IMR-90 (cell line): ENCODE results near the gene ANKRD11. TPM values are rescaled to one million over a fixed set of nuclear protein-coding genes. Genes with fewer than 3 reads are reported as not detected.

Experiments
- ATAC-seq: fragments of 200-7000 bp; cut with Tn5 transposase; 2 replicates; pipeline ENCODE4 v1.9.1; 2020; ENCODE audit warnings: low read depth, mild to moderate bottlenecking, moderate library complexity
- BruUV-seq: library from RNA; stranded (reverse); fragments of 400-500 nt; replicated peaks from 2 replicates; lab custom pipeline; 2021; lab: Mats Ljungman, UMichigan
- CTCF ChIA-PET: fragments of 300-600 bp; formaldehyde crosslinking; extraction: SDS; loops from one replicate; lab custom pipeline; 2021; ENCODE audit warnings: antibody characterized with exemption; lab: Yijun Ruan, JAX
- POLR2A ChIA-PET: fragments of 300-600 bp; sonication (Branson Sonifier 250); formaldehyde crosslinking; loops from one replicate; lab custom pipeline; 2022; ENCODE audit warnings: antibody characterized with exemption; ENCODE audit not compliant: unreplicated experiment; lab: Charles Lee
- DNase-seq: peaks from one replicate; pipeline ENCODE4 v3.0.0; 2013
- H2AFZ ChIP-seq: replicated peaks from 2 replicates; pipeline ENCODE3; 2013; ENCODE audit warnings: low read length, mild to moderate bottlenecking; ENCODE audit not compliant: poor library complexity
- H2AK5ac ChIP-seq: 2 replicates; pipeline ENCODE4 v1.6.1; 2013; ENCODE audit warnings: low read depth, low read length, inconsistent platforms
- H2AK9ac ChIP-seq: replicated peaks from 2 replicates; pipeline ENCODE3; 2013; ENCODE audit warnings: mild to moderate bottlenecking, low read depth, low read length, moderate library complexity; ENCODE audit not compliant: poor library complexity
- H2BK120ac ChIP-seq: 2 replicates; pipeline ENCODE4 v1.6.1; 2013; ENCODE audit warnings: low read depth, low read length, inconsistent platforms
- H2BK15ac ChIP-seq: 3 replicates; pipeline ENCODE4 v1.6.1; 2013; ENCODE audit warnings: low read depth, low read length, inconsistent platforms
- H2BK20ac ChIP-seq: 2 replicates; pipeline ENCODE4 v1.6.1; 2013; ENCODE audit warnings: low read depth, mild to moderate bottlenecking, inconsistent platforms, low read length, moderate library complexity
- H2BK5ac ChIP-seq: 2 replicates; pipeline ENCODE4 v1.6.1; 2013; ENCODE audit warnings: mild to moderate bottlenecking, low read depth, low read length, inconsistent platforms; ENCODE audit not compliant: poor library complexity, severe bottlenecking
- H3K14ac ChIP-seq: replicated peaks from 2 replicates; pipeline ENCODE4 v1.6.1; 2013; ENCODE audit warnings: low read depth, low read length, inconsistent platforms
- H3K18ac ChIP-seq: 2 replicates; pipeline ENCODE4 v1.6.1; 2013; ENCODE audit warnings: low read depth, low read length, control low read depth
- H3K23ac ChIP-seq: 2 replicates; pipeline ENCODE4 v1.6.1; 2013; ENCODE audit warnings: low read depth, low read length, inconsistent platforms
- H3K27ac ChIP-seq: 2 replicates; pipeline ENCODE4 v1.5.1; 2013; ENCODE audit warnings: mild to moderate bottlenecking, control low read depth, low read length; ENCODE audit not compliant: insufficient read depth
- H3K27me3 ChIP-seq: 2 replicates; pipeline ENCODE4 v1.6.1; 2013; ENCODE audit warnings: low read length; ENCODE audit not compliant: control insufficient read depth, insufficient read depth
- H3K36me3 ChIP-seq: 2 replicates; pipeline ENCODE4 v1.6.1; 2013; ENCODE audit warnings: low read length, mixed read lengths; ENCODE audit not compliant: control insufficient read depth, insufficient read depth
- H3K4ac ChIP-seq: 2 replicates; pipeline ENCODE4 v1.6.1; 2013; ENCODE audit warnings: low read depth, low read length, inconsistent platforms
- H3K4me1 ChIP-seq: 2 replicates; pipeline ENCODE4 v1.6.1; 2013; ENCODE audit warnings: low read length, mixed read lengths; ENCODE audit not compliant: control insufficient read depth, insufficient read depth
- H3K4me2 ChIP-seq: 2 replicates; pipeline ENCODE4 v1.6.1; 2013; ENCODE audit warnings: low read depth, mild to moderate bottlenecking, control low read depth, low read length, moderate library complexity
- H3K4me3 ChIP-seq: 2 replicates; pipeline ENCODE4 v1.5.1; 2013; ENCODE audit warnings: low read depth, mild to moderate bottlenecking, control low read depth, low read length, moderate library complexity; ENCODE audit not compliant: insufficient read depth
- H3K56ac ChIP-seq: 2 replicates; pipeline ENCODE4 v1.6.1; 2013; ENCODE audit warnings: low read length, inconsistent platforms; ENCODE audit not compliant: insufficient read depth; ENCODE audit errors: extremely low read depth
- H3K79me1 ChIP-seq, 2 experiments: 2 replicates each; pipeline ENCODE4 v1.6.1; 2013; ENCODE audit warnings: low read length in 2 of 2, inconsistent platforms in 1 of 2, low read depth in 1 of 2
- H3K9ac ChIP-seq: 2 replicates; pipeline ENCODE4 v1.6.1; 2013; ENCODE audit warnings: low read depth, low read length, control low read depth
- H3K9me1 ChIP-seq: 2 replicates; pipeline ENCODE4 v1.6.1; 2013; ENCODE audit warnings: low read length, inconsistent platforms; ENCODE audit not compliant: insufficient read depth
- H3K9me3 ChIP-seq: 2 replicates; pipeline ENCODE4 v1.6.1; 2013; ENCODE audit warnings: low read length; ENCODE audit not compliant: control insufficient read depth, insufficient read depth
- H4K20me1 ChIP-seq: 2 replicates; pipeline ENCODE4 v1.6.1; 2013; ENCODE audit warnings: low read length, inconsistent platforms; ENCODE audit not compliant: insufficient read depth
- H4K5ac ChIP-seq: 2 replicates; pipeline ENCODE4 v1.6.1; 2013; ENCODE audit warnings: mild to moderate bottlenecking, low read depth, low read length, control low read depth
- H4K8ac ChIP-seq, 2 experiments: 2 replicates each; pipeline ENCODE4 v1.6.1; 2013; ENCODE audit warnings: low read depth in 2 of 2, low read length in 2 of 2, control low read depth in 1 of 2, inconsistent platforms in 1 of 2
- H4K91ac ChIP-seq: 2 replicates; pipeline ENCODE4 v1.6.1; 2013; ENCODE audit warnings: low read depth, low read length, inconsistent platforms; ENCODE audit not compliant: insufficient read depth
- CEBPB ChIP-seq: IDR thresholded peaks from 2 replicates; pipeline ENCODE4 v1.6.1; 2012; ENCODE audit warnings: low read depth, low read length, improper control_type of control experiment
- RFX5 ChIP-seq: IDR thresholded peaks from 2 replicates; pipeline ENCODE4 v1.8.0; 2012; ENCODE audit warnings: low read depth, mild to moderate bottlenecking, low read length, moderate library complexity
- WGBS, 2 experiments: methylation state at CpG; one replicate each; pipeline versions ENCODE4 v1.1.5 to v1.1.7; 2013; ENCODE audit warnings: missing lambda C conversion rate in 2 of 2; ENCODE audit not compliant: insufficient read length in 1 of 2; ENCODE audit errors: extremely low coverage in 2 of 2; 5-methylcytosine and 5-hydroxymethylcytosine counted together
- dilution Hi-C: fragments of 300-500 bp; cut with HindIII; formaldehyde crosslinking; loops from one replicate; pipeline ENCODE4 v1.14.3; 2018; ENCODE audit warnings: low sequenced_read_pairs; ENCODE audit not compliant: unreplicated experiment
- in situ Hi-C: fragments of 300-500 bp; cut with MboI; formaldehyde crosslinking; loops from 3 replicates; pipeline ENCODE4 v1.14.3; 2019; ENCODE audit warnings: low sequenced_read_pairs, inconsistent platforms, mixed read lengths
- intact Hi-C: fragments of 100-400 bp; cut with micrococcal nuclease; formaldehyde crosslinking; loops from 2 replicates; pipeline ENCODE4 v1.10.0; 2022
- polyA plus RNA-seq, 3 experiments: library from polyadenylated mRNA; depleted of rRNA; stranded (reverse); fragments of >200 nt; gene quantifications; 2 replicates each; pipeline ENCODE4 v1.2.3, GENCODE V29; 2012; ENCODE audit warnings: low replicate concordance in 1 of 3
- total RNA-seq: library from RNA; depleted of rRNA; stranded (reverse); fragments of >200 nt; gene quantifications from 2 replicates; pipeline ENCODE4 v1.2.3, GENCODE V29; 2012
- TF ChIP-seq, protein P1 (sequence below): fragments of 150-350 bp; IDR thresholded peaks from 2 replicates; pipeline ENCODE4 v1.6.1; 2016; ENCODE audit warnings: low read depth, mild to moderate bottlenecking, low read length, moderate library complexity, borderline replicate concordance
- TF ChIP-seq, protein P2 (sequence below): conservative IDR thresholded peaks from 2 replicates; pipeline ENCODE4 v1.5.1; 2012; ENCODE audit warnings: mild to moderate bottlenecking, low read depth, low read length, improper control_type of control experiment

Gene ANKRD11
- total and polyA plus RNA-seq, 2 of the 4 experiments (the other 2 are of a cell fraction): 46.8 to 71.9 TPM

DNA sequence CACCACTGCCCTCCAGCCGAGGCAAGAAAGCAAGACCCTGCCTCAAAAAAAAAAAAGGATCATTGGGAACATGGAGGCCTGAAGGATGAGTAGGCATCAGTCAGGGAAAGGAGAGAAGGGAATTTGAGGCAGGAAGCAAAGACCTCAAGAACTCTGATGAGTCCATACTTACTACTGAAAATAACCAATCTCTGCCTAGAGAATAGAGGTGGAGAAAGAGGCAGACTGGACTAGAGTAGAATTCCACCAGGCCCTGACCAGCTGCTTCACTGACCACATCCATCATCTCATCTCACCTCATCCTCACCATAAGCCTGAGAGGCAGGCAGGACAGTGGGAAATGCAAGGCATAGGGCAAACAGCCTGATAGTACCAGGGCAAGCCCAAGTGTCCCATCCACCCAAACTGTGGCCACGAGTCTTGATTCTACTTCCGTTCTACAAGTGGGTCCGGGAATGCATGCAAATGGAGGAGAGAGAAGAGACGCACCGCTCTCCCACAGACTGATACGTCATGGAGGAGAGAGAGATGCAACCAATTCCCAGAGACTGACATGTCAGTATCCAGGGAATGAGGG is 17.1 kb downstream of the ANKRD11 start:
- Histone ChIP-seq H4K8ac (no peak overlapping the region), H3K4me3 (no peak overlapping the region), H2BK15ac (no peak overlapping the region), H3K14ac (no peak overlapping the region; the same call in 1 of the 2 replicates), H3K9me1 (peaks cover 53% of the 10 kb centered on the region), H3K36me3 (no peaks in the 10 kb centered on the region), H3K27me3 (no peaks in the 10 kb centered on the region), H3K79me1 (peaks cover 0 to 70% of the 10 kb centered on the region in 2 experiments; a peak in 2 of 4 replicates), H3K56ac (no peak overlapping the region), H3K18ac (no peak overlapping the region), H3K9me3 (no peaks in the 10 kb centered on the region), H3K4ac (no peak overlapping the region), H4K20me1 (peaks cover 99% of the 10 kb centered on the region), H3K9ac (no peak overlapping the region), H2BK120ac (no peak overlapping the region), H2AK9ac (no peak overlapping the region), H4K5ac (no peak overlapping the region), H2AK5ac (peak overlapping the region; percentile 66; the same call in 1 of the 2 replicates), H3K4me2 (no peak overlapping the region), H2BK20ac (no peak overlapping the region), H2BK5ac (no peak overlapping the region), H3K27ac (no peak overlapping the region), H2AFZ (no peak overlapping the region), H3K4me1 (peaks cover 27% of the 10 kb centered on the region), H4K91ac (no peak overlapping the region), H3K23ac (no peak overlapping the region)
- in situ Hi-C loops (no loop called here), intact Hi-C loops (no loop called here), dilution Hi-C loops (no loop called here)
- no TSS peak for BruUV-seq
- CTCF ChIA-PET: no interaction called here
- ATAC-seq (no peak), DNase-seq (no peak)
- TF ChIP-seq CEBPB (no peak), RFX5 (no peak)
- TF ChIP-seq, protein P1, sequence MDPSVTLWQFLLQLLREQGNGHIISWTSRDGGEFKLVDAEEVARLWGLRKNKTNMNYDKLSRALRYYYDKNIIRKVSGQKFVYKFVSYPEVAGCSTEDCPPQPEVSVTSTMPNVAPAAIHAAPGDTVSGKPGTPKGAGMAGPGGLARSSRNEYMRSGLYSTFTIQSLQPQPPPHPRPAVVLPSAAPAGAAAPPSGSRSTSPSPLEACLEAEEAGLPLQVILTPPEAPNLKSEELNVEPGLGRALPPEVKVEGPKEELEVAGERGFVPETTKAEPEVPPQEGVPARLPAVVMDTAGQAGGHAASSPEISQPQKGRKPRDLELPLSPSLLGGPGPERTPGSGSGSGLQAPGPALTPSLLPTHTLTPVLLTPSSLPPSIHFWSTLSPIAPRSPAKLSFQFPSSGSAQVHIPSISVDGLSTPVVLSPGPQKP: no peak
- TF ChIP-seq, protein P2, sequence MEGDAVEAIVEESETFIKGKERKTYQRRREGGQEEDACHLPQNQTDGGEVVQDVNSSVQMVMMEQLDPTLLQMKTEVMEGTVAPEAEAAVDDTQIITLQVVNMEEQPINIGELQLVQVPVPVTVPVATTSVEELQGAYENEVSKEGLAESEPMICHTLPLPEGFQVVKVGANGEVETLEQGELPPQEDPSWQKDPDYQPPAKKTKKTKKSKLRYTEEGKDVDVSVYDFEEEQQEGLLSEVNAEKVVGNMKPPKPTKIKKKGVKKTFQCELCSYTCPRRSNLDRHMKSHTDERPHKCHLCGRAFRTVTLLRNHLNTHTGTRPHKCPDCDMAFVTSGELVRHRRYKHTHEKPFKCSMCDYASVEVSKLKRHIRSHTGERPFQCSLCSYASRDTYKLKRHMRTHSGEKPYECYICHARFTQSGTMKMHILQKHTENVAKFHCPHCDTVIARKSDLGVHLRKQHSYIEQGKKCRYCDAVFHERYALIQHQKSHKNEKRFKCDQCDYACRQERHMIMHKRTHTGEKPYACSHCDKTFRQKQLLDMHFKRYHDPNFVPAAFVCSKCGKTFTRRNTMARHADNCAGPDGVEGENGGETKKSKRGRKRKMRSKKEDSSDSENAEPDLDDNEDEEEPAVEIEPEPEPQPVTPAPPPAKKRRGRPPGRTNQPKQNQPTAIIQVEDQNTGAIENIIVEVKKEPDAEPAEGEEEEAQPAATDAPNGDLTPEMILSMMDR: no peak
- POLR2A ChIA-PET: no interaction called here
- no CpG with 5 or more reads among the region's 7 CpGs for WGBS, 2 experiments
